Amygdala (tissue), 56 donors: ENCODE results near the gene GPSM1.
"Not testable (repeated sequence)": the region's sequence is repeated elsewhere in the genome, so short reads cannot be mapped to it uniquely, and the experiment has no call there.

Source experiments
- DNase-seq, 56 donors: peaks; one replicate each; lab custom pipeline; 2025; lab: John Stamatoyannopoulos, UW

Gene GPSM1

DNA sequence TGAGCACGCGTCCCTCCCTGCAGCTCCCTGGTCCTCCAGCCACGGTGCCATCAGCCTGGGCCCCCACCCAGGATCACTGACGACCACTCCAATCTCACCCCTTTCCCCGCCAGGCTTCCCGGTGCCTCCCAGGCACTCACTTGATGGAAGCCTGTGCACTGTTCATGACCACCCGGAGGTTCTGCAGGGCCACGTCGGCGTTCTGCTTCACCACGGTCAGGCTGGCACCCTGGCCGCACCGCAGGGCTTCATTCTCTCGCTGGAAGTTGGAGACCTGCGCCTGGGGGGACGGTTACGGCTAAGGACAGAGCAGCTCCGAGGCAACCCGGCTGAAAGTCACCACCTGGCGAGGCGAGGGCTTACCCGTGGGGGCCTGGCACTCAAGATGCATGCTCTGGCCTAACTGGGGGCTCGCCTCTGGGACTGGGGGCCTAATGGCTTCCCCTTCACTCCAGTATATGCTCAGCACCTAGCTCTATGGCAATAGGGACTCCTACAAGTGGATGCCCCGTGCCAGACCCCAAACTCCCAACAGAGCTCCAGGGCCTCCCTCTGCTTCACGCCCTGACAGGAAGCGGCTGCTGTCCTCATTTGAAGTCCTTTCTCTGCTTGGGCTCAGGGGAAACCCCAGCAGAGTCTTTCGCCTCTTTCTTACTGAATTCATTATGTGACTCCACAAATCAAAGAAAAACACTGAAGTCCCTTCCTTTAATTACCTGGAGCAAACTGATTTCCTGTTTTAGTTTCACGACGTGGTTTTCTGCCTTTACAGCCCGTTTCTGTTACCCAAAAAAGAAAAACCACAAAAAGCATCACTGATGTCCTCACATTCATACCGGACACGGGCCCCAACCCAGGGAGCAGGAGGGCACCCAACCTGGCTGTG lies 76.8 kb downstream of the GPSM1 start:
- no peak for DNase-seq

DNA sequence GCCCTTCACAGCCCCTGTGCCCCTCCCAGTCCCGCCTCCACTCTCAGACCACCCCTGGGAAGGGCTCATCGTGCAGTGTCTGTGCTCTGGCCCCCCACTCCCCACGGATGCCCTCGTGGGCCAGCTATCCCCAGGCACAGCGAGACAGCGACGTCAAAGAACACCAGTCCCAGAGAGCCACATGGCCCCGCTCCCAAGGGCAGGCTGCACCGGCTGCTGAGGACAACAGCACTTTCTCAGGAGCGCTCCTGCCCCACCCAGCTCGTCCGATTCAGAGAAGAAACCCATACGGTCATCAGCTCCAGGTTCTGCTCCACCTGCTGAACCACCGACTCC lies 77.4 kb downstream of the GPSM1 start:
- no peak for DNase-seq

DNA sequence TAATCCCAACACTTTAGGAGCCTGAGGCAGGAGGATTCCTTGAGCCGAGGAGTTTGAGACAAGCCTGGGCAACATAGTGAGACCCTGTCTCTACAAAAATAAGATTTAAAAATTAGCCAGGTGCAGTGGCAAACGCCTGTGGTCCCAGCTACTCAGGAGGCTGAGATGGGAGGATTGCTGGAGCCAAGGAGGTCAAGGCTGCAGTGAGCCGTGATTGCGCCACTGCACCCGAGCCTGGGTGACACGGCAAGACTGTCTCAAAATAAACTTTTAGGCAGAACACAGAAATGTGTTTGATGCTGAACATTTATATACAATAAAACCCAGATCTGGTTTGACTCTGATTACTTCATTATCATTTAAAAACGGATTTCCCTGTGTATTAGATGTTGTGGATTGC lies 78.1 kb downstream of the GPSM1 start:
- no peak for DNase-seq

DNA sequence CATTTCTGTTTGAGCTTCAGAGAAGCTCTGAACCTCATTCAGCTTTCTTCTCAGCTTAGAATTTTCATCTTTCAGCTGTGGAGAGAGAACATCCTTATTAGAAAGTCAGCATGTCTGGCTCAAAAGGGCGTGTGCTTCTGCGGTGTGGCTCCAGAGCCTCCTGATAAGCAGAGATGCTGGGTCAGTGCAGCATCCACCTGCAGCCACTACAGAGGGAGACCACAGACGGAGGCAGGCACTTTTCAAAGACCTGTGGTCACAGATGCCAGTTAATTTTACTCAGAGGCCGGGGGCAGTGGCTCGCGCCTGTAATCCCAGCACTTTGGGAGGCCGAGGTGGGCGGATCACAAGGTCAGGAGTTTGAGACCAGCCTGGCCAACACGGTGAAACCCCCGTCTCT lies 78.6 kb downstream of the GPSM1 start:
- DNase-seq = not testable (repeated sequence)

DNA sequence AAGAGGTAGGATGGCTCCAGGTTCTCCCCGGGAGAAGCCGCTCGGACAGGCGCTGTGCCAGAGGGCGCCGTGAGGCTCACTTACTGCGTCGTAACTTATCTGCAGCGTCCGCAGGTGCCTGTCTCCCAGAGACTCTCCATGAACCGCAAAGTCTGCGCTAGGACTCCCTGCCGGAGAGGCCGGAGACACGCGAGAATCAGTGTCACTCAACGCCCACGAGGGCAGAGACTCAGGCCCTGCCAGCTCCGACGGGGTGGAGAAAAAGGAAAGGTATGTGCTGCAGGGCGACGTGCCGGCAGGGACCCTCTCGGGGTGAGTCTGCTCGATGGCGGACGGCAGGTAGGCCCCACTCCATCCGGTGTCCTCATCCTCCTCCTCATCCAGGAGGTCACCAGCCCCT lies 79.7 kb downstream of the GPSM1 start:
- DNase-seq = not testable (repeated sequence)

DNA sequence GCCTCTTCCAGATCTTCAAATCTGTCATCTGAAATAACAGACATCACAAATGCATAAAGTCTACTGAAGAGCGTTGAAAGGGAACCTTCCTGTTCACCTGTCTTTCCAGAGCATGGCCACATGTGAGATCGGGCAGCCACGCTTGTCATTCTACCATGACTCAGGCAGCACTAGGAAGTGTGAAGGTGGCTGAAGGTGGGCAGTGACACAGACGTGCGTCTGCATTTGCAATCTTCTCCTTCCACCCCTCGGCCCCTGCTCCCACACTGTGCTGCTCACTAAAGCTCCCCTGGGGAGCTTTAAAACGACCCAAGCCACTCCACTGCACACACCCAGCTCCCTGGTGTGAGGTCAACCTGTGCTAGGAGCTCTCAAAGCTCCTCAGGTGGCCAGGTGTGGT lies 80.6 kb downstream of the GPSM1 start:
- DNase-seq = no peak
